ENCODE data around the gene IL1RN. TPM values are rescaled to one million over a fixed set of nuclear protein-coding genes. Genes with fewer than 3 reads are reported as not detected.

IL1RN gene
- total and polyA plus RNA-seq, 2 of the 13 experiments (the other 11 are each of a cell fraction or from before 2014, with no cell fraction given), result 21.2 to 101 TPM

DNA sequence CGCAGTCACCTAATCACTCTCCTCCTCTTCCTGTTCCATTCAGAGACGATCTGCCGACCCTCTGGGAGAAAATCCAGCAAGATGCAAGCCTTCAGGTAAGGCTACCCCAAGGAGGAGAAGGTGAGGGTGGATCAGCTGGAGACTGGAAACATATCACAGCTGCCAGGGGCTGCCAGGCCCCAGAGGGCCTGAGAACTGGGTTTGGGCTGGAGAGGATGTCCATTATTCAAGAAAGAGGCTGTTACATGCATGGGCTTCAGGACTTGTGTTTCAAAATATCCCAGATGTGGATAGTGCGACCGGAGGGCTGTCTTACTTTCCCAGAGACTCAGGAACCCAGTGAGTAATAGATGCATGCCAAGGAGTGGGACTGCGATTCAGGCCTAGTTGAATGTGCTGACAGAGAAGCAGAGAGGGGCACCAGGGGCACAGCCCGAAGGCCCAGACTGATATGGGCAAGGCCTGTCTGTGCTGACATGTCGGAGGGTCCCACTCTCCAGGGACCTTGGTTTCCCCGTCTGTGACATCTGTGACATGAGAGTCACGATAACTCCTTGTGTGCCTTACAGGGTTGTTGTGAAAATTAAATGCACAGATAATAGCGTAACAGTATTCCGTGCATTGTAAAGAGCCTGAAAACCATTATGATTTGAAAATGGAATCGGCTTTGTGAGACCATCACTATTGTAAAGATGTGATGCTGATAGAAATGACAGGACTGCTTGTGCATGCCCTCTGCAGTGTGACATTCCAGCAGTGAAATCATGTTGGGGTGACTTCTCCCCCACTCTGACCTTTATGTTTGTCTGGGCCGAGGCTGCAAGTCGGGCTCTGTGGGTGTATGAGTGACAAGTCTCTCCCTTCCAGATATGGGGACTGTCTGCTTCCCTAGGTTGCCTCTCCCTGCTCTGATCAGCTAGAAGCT lies 510 bp downstream of the IL1RN start (continued):
- TF ChIP-seq ZMYM3 (CRISPR knock-in tag; IDR thresholded peaks at IDR 0.05) (no peak), SP4 (CRISPR knock-in tag; IDR thresholded peaks at IDR 0.05) (no peak), JARID2 (CRISPR knock-in tag; IDR thresholded peaks at IDR 0.05; ENCODE audit: insufficient replicate concordance) (no peak), ARNT2 (CRISPR knock-in tag; IDR thresholded peaks at IDR 0.05; ENCODE audit: low read depth) (no peak; the same call in 1 of the 2 replicates), ZNF567 (CRISPR knock-in tag; IDR thresholded peaks at IDR 0.05; ENCODE audit: borderline replicate concordance) (no peak), CBFB (CRISPR knock-in tag; IDR thresholded peaks at IDR 0.05) (no peak), ESRRA (CRISPR knock-in tag; IDR thresholded peaks at IDR 0.05; ENCODE audit: low read depth) (peak; percentile 72), ZNF10 (CRISPR knock-in tag; IDR thresholded peaks at IDR 0.05; ENCODE audit: borderline replicate concordance, low read depth) (no peak), REL (CRISPR knock-in tag; conservative IDR thresholded peaks at IDR 0.05) (no peak), SRSF9 (IDR thresholded peaks at IDR 0.05; ENCODE audit: borderline replicate concordance, insufficient read depth, low read depth, low read length, poor library complexity, severe bottlenecking) (no peak)
- TF ChIP-seq, protein P1, sequence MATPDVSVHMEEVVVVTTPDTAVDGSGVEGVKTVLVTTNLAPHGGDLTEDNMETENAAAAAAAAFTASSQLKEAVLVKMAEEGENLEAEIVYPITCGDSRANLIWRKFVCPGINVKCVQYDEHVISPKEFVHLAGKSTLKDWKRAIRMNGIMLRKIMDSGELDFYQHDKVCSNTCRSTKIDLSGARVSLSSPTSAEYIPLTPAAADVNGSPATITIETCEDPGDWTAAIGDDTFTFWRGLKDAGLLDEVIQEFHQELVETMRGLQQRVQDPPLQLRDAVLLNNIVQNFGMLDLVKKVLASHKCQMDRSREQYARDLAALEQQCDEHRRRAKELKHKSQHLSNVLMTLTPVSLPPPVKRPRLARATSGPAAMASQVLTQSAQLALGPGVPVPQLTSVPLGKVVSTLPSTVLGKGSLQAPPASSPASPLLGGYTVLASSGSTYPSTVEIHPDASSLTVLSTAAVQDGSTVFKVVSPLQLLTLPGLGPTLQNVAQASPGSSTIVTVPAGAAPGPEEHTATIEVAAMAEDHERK (CRISPR knock-in tag; IDR thresholded peaks at IDR 0.05; ENCODE audit: low read depth), result no peak
- TF ChIP-seq, protein P2, sequence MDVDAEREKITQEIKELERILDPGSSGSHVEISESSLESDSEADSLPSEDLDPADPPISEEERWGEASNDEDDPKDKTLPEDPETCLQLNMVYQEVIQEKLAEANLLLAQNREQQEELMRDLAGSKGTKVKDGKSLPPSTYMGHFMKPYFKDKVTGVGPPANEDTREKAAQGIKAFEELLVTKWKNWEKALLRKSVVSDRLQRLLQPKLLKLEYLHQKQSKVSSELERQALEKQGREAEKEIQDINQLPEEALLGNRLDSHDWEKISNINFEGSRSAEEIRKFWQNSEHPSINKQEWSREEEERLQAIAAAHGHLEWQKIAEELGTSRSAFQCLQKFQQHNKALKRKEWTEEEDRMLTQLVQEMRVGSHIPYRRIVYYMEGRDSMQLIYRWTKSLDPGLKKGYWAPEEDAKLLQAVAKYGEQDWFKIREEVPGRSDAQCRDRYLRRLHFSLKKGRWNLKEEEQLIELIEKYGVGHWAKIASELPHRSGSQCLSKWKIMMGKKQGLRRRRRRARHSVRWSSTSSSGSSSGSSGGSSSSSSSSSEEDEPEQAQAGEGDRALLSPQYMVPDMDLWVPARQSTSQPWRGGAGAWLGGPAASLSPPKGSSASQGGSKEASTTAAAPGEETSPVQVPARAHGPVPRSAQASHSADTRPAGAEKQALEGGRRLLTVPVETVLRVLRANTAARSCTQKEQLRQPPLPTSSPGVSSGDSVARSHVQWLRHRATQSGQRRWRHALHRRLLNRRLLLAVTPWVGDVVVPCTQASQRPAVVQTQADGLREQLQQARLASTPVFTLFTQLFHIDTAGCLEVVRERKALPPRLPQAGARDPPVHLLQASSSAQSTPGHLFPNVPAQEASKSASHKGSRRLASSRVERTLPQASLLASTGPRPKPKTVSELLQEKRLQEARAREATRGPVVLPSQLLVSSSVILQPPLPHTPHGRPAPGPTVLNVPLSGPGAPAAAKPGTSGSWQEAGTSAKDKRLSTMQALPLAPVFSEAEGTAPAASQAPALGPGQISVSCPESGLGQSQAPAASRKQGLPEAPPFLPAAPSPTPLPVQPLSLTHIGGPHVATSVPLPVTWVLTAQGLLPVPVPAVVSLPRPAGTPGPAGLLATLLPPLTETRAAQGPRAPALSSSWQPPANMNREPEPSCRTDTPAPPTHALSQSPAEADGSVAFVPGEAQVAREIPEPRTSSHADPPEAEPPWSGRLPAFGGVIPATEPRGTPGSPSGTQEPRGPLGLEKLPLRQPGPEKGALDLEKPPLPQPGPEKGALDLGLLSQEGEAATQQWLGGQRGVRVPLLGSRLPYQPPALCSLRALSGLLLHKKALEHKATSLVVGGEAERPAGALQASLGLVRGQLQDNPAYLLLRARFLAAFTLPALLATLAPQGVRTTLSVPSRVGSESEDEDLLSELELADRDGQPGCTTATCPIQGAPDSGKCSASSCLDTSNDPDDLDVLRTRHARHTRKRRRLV (CRISPR knock-in tag; IDR thresholded peaks at IDR 0.05), result no peak
- TF ChIP-seq, protein P3, sequence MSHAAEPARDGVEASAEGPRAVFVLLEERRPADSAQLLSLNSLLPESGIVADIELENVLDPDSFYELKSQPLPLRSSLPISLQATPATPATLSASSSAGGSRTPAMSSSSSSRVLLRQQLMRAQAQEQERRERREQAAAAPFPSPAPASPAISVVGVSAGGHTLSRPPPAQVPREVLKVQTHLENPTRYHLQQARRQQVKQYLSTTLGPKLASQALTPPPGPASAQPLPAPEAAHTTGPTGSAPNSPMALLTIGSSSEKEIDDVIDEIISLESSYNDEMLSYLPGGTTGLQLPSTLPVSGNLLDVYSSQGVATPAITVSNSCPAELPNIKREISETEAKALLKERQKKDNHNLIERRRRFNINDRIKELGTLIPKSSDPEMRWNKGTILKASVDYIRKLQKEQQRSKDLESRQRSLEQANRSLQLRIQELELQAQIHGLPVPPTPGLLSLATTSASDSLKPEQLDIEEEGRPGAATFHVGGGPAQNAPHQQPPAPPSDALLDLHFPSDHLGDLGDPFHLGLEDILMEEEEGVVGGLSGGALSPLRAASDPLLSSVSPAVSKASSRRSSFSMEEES (CRISPR knock-in tag; IDR thresholded peaks at IDR 0.05), result no peak; the same call in 1 of the 2 replicates
- TF ChIP-seq, protein P4, sequence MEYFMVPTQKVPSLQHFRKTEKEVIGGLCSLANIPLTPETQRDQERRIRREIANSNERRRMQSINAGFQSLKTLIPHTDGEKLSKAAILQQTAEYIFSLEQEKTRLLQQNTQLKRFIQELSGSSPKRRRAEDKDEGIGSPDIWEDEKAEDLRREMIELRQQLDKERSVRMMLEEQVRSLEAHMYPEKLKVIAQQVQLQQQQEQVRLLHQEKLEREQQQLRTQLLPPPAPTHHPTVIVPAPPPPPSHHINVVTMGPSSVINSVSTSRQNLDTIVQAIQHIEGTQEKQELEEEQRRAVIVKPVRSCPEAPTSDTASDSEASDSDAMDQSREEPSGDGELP (IDR thresholded peaks at IDR 0.05; ENCODE audit: borderline replicate concordance, low read depth), result peak; percentile 29; the same call in 1 of the 2 replicates
- TF ChIP-seq, protein P5, sequence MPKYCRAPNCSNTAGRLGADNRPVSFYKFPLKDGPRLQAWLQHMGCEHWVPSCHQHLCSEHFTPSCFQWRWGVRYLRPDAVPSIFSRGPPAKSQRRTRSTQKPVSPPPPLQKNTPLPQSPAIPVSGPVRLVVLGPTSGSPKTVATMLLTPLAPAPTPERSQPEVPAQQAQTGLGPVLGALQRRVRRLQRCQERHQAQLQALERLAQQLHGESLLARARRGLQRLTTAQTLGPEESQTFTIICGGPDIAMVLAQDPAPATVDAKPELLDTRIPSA (CRISPR knock-in tag; IDR thresholded peaks at IDR 0.05; ENCODE audit: borderline replicate concordance), result no peak
- TF ChIP-seq, protein P6, sequence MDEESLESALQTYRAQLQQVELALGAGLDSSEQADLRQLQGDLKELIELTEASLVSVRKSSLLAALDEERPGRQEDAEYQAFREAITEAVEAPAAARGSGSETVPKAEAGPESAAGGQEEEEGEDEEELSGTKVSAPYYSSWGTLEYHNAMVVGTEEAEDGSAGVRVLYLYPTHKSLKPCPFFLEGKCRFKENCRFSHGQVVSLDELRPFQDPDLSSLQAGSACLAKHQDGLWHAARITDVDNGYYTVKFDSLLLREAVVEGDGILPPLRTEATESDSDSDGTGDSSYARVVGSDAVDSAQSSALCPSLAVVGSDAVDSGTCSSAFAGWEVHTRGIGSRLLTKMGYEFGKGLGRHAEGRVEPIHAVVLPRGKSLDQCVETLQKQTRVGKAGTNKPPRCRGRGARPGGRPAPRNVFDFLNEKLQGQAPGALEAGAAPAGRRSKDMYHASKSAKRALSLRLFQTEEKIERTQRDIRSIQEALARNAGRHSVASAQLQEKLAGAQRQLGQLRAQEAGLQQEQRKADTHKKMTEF (CRISPR knock-in tag; IDR thresholded peaks at IDR 0.05), result no peak
